T-helper 9 cell (primary cell): ENCODE data around the gene CCNL1.
"Not testable (repeated sequence)": the region's sequence is repeated elsewhere in the genome, so short reads cannot be mapped to it uniquely, and the experiment has no call there.

Source experiments
- DNase-seq: peaks from one replicate; pipeline ENCODE4 v3.0.0-alpha.2; 2020

Gene CCNL1

GRCh38 chr3:157102595-157102994 lies 57.4 kb downstream of the CCNL1 start:
- DNase-seq: not testable (repeated sequence)

GRCh38 chr3:157102098-157102497 lies 57.8 kb downstream of the CCNL1 start:
- no peak for DNase-seq

GRCh38 chr3:157101486-157101885 lies 58.5 kb downstream of the CCNL1 start:
- no peak for DNase-seq

- DNase-seq: no peak
These were observed 59.1 kb downstream of the CCNL1 start for GRCh38 chr3:157100608-157101396.

GRCh38 chr3:157100096-157100477 lies 59.9 kb downstream of the CCNL1 start:
- DNase-seq: no peak

- no peak for DNase-seq
These were observed 60.4 kb downstream of the CCNL1 start for GRCh38 chr3:157099326-157100095.

- DNase-seq: no peak
These were observed 61.1 kb downstream of the CCNL1 start for GRCh38 chr3:157098823-157099185.

- DNase-seq: no peak
These were observed 61.7 kb downstream of the CCNL1 start for GRCh38 chr3:157098121-157098822.
